H1 (cell line): ENCODE results near the gene TRAK1. TPM values are rescaled to one million over a fixed set of nuclear protein-coding genes. Genes with fewer than 3 reads are reported as not detected.

Experiments used
- CTCF ChIA-PET: fragments of 300-600 bp; sonication (Branson Sonifier 250); formaldehyde crosslinking; loops from one replicate; lab custom pipeline; 2021; ENCODE audit not compliant: partially characterized antibody; lab: Charles Lee
- POLR2A ChIA-PET: fragments of 300-600 bp; sonication (Branson Sonifier 250); formaldehyde crosslinking; loops from one replicate; lab custom pipeline; 2021; ENCODE audit warnings: inconsistent platforms; ENCODE audit not compliant: partially characterized antibody; lab: Charles Lee
- DNase-seq, 2 experiments: peaks; one replicate each; pipeline versions ENCODE4 v3.0.0 to v3.0.0-alpha.2; 2010 to 2022; ENCODE audit warnings: low spot score in 2 of 2, low read depth in 1 of 2, mixed read lengths in 1 of 2
- FAIRE-seq: peaks from 2 replicates; lab custom pipeline; 2011; peaks lifted over from hg19 to GRCh38; lab: Jason Lieb, UNC
- H2AFZ ChIP-seq: 2 replicates; pipeline ENCODE4 v1.8.1; 2012; ENCODE audit warnings: low read length, inconsistent platforms
- H2AK5ac ChIP-seq: 2 replicates; pipeline ENCODE4 v1.6.1; 2013; ENCODE audit warnings: low read depth, low read length
- H2BK120ac ChIP-seq: replicated peaks from 2 replicates; pipeline ENCODE3; 2013; ENCODE audit warnings: low read depth, low read length, inconsistent platforms
- H2BK12ac ChIP-seq: 2 replicates; pipeline ENCODE4 v1.6.1; 2013; ENCODE audit warnings: low read depth, low read length
- H2BK15ac ChIP-seq: 2 replicates; pipeline ENCODE4 v1.6.1; 2013; ENCODE audit warnings: low read length
- H2BK20ac ChIP-seq: 2 replicates; pipeline ENCODE4 v1.6.1; 2013; ENCODE audit warnings: low read length
- H2BK5ac ChIP-seq: 2 replicates; pipeline ENCODE4 v1.6.1; 2013; ENCODE audit warnings: low read depth, low read length
- H3K14ac ChIP-seq: 2 replicates; pipeline ENCODE4 v1.6.1; 2013; ENCODE audit warnings: inconsistent platforms; ENCODE audit not compliant: insufficient read length
- H3K18ac ChIP-seq: 2 replicates; pipeline ENCODE4 v1.6.1; 2013; ENCODE audit warnings: low read length; ENCODE audit errors: extremely low read depth
- H3K23ac ChIP-seq: 2 replicates; pipeline ENCODE4 v1.6.1; 2013; ENCODE audit warnings: inconsistent platforms; ENCODE audit not compliant: insufficient read length
- H3K23me2 ChIP-seq: 2 replicates; pipeline ENCODE4 v1.6.1; 2013; ENCODE audit warnings: low read depth, low read length
- H3K27ac ChIP-seq: 2 replicates; pipeline ENCODE4 v1.6.1; 2011; ENCODE audit warnings: low read depth, low read length, inconsistent platforms
- H3K27me3 ChIP-seq, 4 experiments: replicated peaks in 1 of 4; 1 replicate in 1 of 4; 2 replicates in 3 of 4; pipeline versions ENCODE4 v1.6.1 to v1.8.1; 2011 to 2013; ENCODE audit warnings: low read length in 3 of 4, mild to moderate bottlenecking in 3 of 4, inconsistent platforms in 2 of 4, mixed read lengths in 2 of 4, moderate library complexity in 1 of 4; ENCODE audit not compliant: control insufficient read depth in 3 of 4, insufficient read depth in 3 of 4; ENCODE audit errors: extremely low read depth in 1 of 4
- H3K36me3 ChIP-seq, 4 experiments: 2 replicates each; pipeline versions ENCODE4 v1.6.1 to v1.8.1; 2011 to 2013; ENCODE audit warnings: mild to moderate bottlenecking in 4 of 4, low read length in 3 of 4, moderate library complexity in 2 of 4, control low read depth in 1 of 4, inconsistent platforms in 1 of 4; ENCODE audit not compliant: insufficient read depth in 4 of 4, control insufficient read depth in 2 of 4
- H3K4ac ChIP-seq: replicated peaks from 2 replicates; pipeline ENCODE3; 2013; ENCODE audit warnings: low read length, low read depth, mixed read lengths, inconsistent platforms; ENCODE audit not compliant: insufficient read length
- H3K4me1 ChIP-seq, 4 experiments: replicated peaks in 1 of 4; 1 replicate in 1 of 4; 2 replicates in 3 of 4; pipeline versions ENCODE4 v1.6.1 to v1.8.1; 2011 to 2013; ENCODE audit warnings: low read length in 3 of 4, inconsistent platforms in 2 of 4, mixed read lengths in 1 of 4; ENCODE audit not compliant: insufficient read depth in 4 of 4, control insufficient read depth in 3 of 4
- H3K4me2 ChIP-seq, 2 experiments: 2 replicates each; pipeline versions ENCODE4 v1.6.1 to v1.8.1; 2011 to 2013; ENCODE audit warnings: low read depth in 2 of 2, low read length in 2 of 2, control low read depth in 1 of 2, inconsistent platforms in 1 of 2, mild to moderate bottlenecking in 1 of 2; ENCODE audit not compliant: insufficient read depth in 1 of 2
- H3K4me3 ChIP-seq, 4 experiments: fragments of 200-600, 300-600 bp in 1 of 4; sonication (generic), shearing (Covaris generic), sonication (Bioruptor Twin) in 1 of 4; 2 replicates each; pipeline versions ENCODE4 v1.5.1 to v1.8.1; 2011 to 2016; ENCODE audit warnings: low read length in 4 of 4, low read depth in 3 of 4, control low read depth in 2 of 4, inconsistent platforms in 2 of 4, mild to moderate bottlenecking in 2 of 4, mixed read lengths in 1 of 4, moderate library complexity in 1 of 4; ENCODE audit not compliant: insufficient read depth in 2 of 4; ENCODE audit errors: extremely low read depth in 1 of 4
- H3K56ac ChIP-seq: replicated peaks from 2 replicates; pipeline ENCODE3; 2013; ENCODE audit warnings: low read depth, mild to moderate bottlenecking, mixed read lengths, low read length, inconsistent platforms; ENCODE audit not compliant: insufficient read length
- H3K79me1 ChIP-seq: 2 replicates; pipeline ENCODE4 v1.6.1; 2013; ENCODE audit warnings: low read depth, low read length, control low read depth
- H3K79me2 ChIP-seq, 2 experiments: 2 replicates each; pipeline versions ENCODE4 v1.6.1 to v1.8.1; 2012 to 2013; ENCODE audit warnings: low read length in 2 of 2, mild to moderate bottlenecking in 2 of 2, inconsistent platforms in 1 of 2; ENCODE audit not compliant: insufficient read depth in 2 of 2, control insufficient read depth in 1 of 2
- H3K9ac ChIP-seq, 4 experiments: replicated peaks in 1 of 4; 1 replicate in 1 of 4; 2 replicates in 3 of 4; pipeline versions ENCODE4 v1.6.1 to v1.8.1; 2011 to 2013; ENCODE audit warnings: low read depth in 3 of 4, low read length in 3 of 4, control low read depth in 2 of 4, mild to moderate bottlenecking in 2 of 4, moderate library complexity in 2 of 4, inconsistent platforms in 1 of 4; ENCODE audit errors: extremely low read depth in 1 of 4
- H3K9me3 ChIP-seq, 2 experiments: 2 replicates each; pipeline versions ENCODE4 v1.6.1 to v1.8.1; 2012 to 2013; ENCODE audit warnings: mild to moderate bottlenecking in 2 of 2, moderate library complexity in 2 of 2, control low read depth in 1 of 2, inconsistent platforms in 1 of 2, low read depth in 1 of 2, low read length in 1 of 2, mixed read lengths in 1 of 2; ENCODE audit not compliant: insufficient read depth in 2 of 2
- H4K20me1 ChIP-seq, 2 experiments: replicated peaks in 1 of 2; 2 replicates each; pipeline versions ENCODE3 to v1.8.1; 2011 to 2013; ENCODE audit warnings: inconsistent platforms in 2 of 2, low read length in 2 of 2, mild to moderate bottlenecking in 1 of 2; ENCODE audit not compliant: insufficient read depth in 2 of 2, control insufficient read depth in 1 of 2
- H4K5ac ChIP-seq: 2 replicates; pipeline ENCODE4 v1.6.1; 2013; ENCODE audit warnings: low read length, low read depth, mixed read lengths, inconsistent platforms; ENCODE audit not compliant: insufficient read length
- H4K8ac ChIP-seq: 2 replicates; pipeline ENCODE4 v1.8.0; 2013; ENCODE audit warnings: mild to moderate bottlenecking, moderate library complexity, low read length, inconsistent platforms; ENCODE audit not compliant: insufficient read depth; ENCODE audit errors: extremely low read depth
- H4K91ac ChIP-seq: replicated peaks from 2 replicates; pipeline ENCODE3; 2013; ENCODE audit warnings: low read length, mixed read lengths, inconsistent platforms; ENCODE audit not compliant: insufficient read length
- HDAC2 ChIP-seq, 2 experiments: fragments of 300-600 bp in 1 of 2; sonication (generic) in 1 of 2; IDR thresholded peaks; 2 replicates each; pipeline ENCODE4 v1.6.1; 2011 to 2012; ENCODE audit warnings: low read depth in 2 of 2, low read length in 2 of 2, mild to moderate bottlenecking in 2 of 2, moderate library complexity in 2 of 2, borderline replicate concordance in 1 of 2, inconsistent platforms in 1 of 2
- SAP30 ChIP-seq: fragments of 300-600 bp; sonication (generic); IDR thresholded peaks from 2 replicates; pipeline ENCODE4 v1.7.1; 2012; ENCODE audit warnings: low read length, moderate library complexity, mild to moderate bottlenecking, inconsistent platforms; ENCODE audit not compliant: insufficient read depth, insufficient replicate concordance
- SIRT6 ChIP-seq: IDR thresholded peaks from one replicate; pipeline ENCODE4 v1.7.1; 2012; ENCODE audit warnings: low read length, inconsistent platforms
- SP1 ChIP-seq: IDR thresholded peaks from 2 replicates; pipeline ENCODE4 v1.6.1; 2011; ENCODE audit warnings: low read depth, low read length
- SP2 ChIP-seq: IDR thresholded peaks from 2 replicates; pipeline ENCODE4 v1.6.1; 2012; ENCODE audit warnings: mild to moderate bottlenecking, low read length, inconsistent platforms
- TEAD4 ChIP-seq: IDR thresholded peaks from 2 replicates; pipeline ENCODE4 v1.6.1; 2012; ENCODE audit warnings: low read depth, low read length, inconsistent platforms, mixed read lengths
- YY1 ChIP-seq: IDR thresholded peaks from 2 replicates; pipeline ENCODE4 v1.6.1; 2011; ENCODE audit warnings: low read depth, mild to moderate bottlenecking, low read length
- WGBS, 2 experiments: shearing (Covaris generic) in 1 of 2; methylation state at CpG; one replicate each; pipeline versions ENCODE4 v1.1.6 to v1.1.7; 2013 to 2015; ENCODE audit warnings: low lambda C conversion rate in 2 of 2, mixed read lengths in 2 of 2, inconsistent platforms in 1 of 2, low coverage in 1 of 2, missing lambda C conversion rate in 1 of 2; ENCODE audit not compliant: insufficient replicate concordance in 2 of 2, insufficient coverage in 1 of 2, insufficient read length in 1 of 2; ENCODE audit errors: extremely low coverage in 1 of 2, missing lambda C conversion rate in 1 of 2; 5-methylcytosine and 5-hydroxymethylcytosine counted together
- polyA plus RNA-seq, 7 experiments: library from polyadenylated mRNA; depleted of rRNA in 3 of 7; stranded (reverse) in 5 of 7; unstranded in 2 of 7; fragments of >200 nt in 5 of 7; fragments of 200-250 nt in 2 of 7; gene quantifications; 1 replicate in 5 of 7; 2 replicates in 1 of 7; 4 replicates in 1 of 7; pipeline versions ENCODE4 v1.2.1 to v1.2.3, GENCODE V29; 2011 to 2013; ENCODE audit warnings: missing spikeins in 2 of 7, mixed read lengths in 2 of 7
- total RNA-seq: library from RNA; stranded (reverse); fragmentation: NEBNext Ultra II Directional; extraction: Animal tissue kit (Norgen Biotek cat#: 25700); gene quantifications from 2 replicates; pipeline ENCODE4 v1.2.1, GENCODE V29; 2021

The TRAK1 gene
- total and polyA plus RNA-seq, 2 of the 8 experiments (the other 6 are each of a cell fraction or from before 2014, with no cell fraction given): 21.3 to 32.7 TPM

GRCh38 chr3:42079701-42080452, 11.3 kb upstream of the TRAK1 start:
- H2BK5ac ChIP-seq: peak overlapping the region; percentile 46
- H3K27ac ChIP-seq: peak overlapping the region; percentile 7; the same call in 1 of the 2 replicates
- no peak overlapping the region for H3K56ac ChIP-seq
- CTCF ChIA-PET: interaction anchor here (0.6 to 5.5 kb wide), 6 partner anchors 11 to 430 kb away, joined by 3 to 37 read pairs (median 3); partner anchors contain the start of gene TRAK1
- TF ChIP-seq SIRT6 (no peak), SAP30 (no peak), TEAD4 (no peak), YY1 (no peak), SP1 (no peak), SP2 (no peak), HDAC2 (IDR thresholded peaks at IDR 0.05; ENCODE audit: borderline replicate concordance in 1 of 2, low read depth in 2 of 2, low read length in 2 of 2) (no peak)
- H3K79me2 ChIP-seq: peaks cover 3 to 69% of the 10 kb centered on the region in 2 experiments; a peak in 3 of 4 replicates
- peak overlapping the region; percentile 18; the same call in 1 of the 2 replicates for H2BK12ac ChIP-seq
- 0 out of 2 replicates have a peak overlapping the region, but pooled peaks have one; percentile 83 for H2AK5ac ChIP-seq
- no peaks in the 10 kb centered on the region for H4K20me1 ChIP-seq
- H3K79me1 ChIP-seq: peaks cover 7% of the 10 kb centered on the region
- no peak overlapping the region for H2BK20ac ChIP-seq
- no peak overlapping the region for H4K91ac ChIP-seq
- H3K18ac ChIP-seq: no peak overlapping the region; the same call in 1 of the 2 replicates
- H2BK15ac ChIP-seq: no peak overlapping the region
- 0 out of 8 replicates have a peak, but pooled peaks cover 0 to 3% (median 0%) of the 10 kb centered on the region in 4 experiments for H3K36me3 ChIP-seq
- no peak overlapping the region for H4K8ac ChIP-seq
- no peaks in the 10 kb centered on the region for H3K27me3 ChIP-seq
- no peak overlapping the region for H3K23ac ChIP-seq
- H3K4me1 ChIP-seq: peaks cover 4 to 10% (median 5%) of the 10 kb centered on the region in 4 experiments; a peak in 5 of 7 replicates
- DNase-seq (no peak), FAIRE-seq (no peak)
- no peak overlapping the region for H3K14ac ChIP-seq
- H3K4me2 ChIP-seq: no peak overlapping the region; a peak in 1 of 4 replicates
- H3K9ac ChIP-seq: no peak overlapping the region; a peak in 1 of 7 replicates
- 82% methylated on average over 12 of the region's 13 CpGs; no CpG with 5 or more reads in 1 of the 2 experiments for WGBS, 2 experiments
- H3K23me2 ChIP-seq: no peaks in the 10 kb centered on the region
- H2AFZ ChIP-seq: no peak overlapping the region
- peaks cover 6 to 7% of the 10 kb centered on the region in 2 experiments; a peak in 2 of 4 replicates for H3K9me3 ChIP-seq
- no peak overlapping the region for H4K5ac ChIP-seq
- no peak overlapping the region for H2BK120ac ChIP-seq
- H3K4ac ChIP-seq: no peak overlapping the region
- POLR2A ChIA-PET: no interaction called here
- H3K4me3 ChIP-seq: no peak overlapping the region
